Measurements from ENCODE around the gene CEP43. TPM values are rescaled to one million over a fixed set of nuclear protein-coding genes. Genes with fewer than 3 reads are reported as not detected.
"Not testable (repeated sequence)": the region's sequence is repeated elsewhere in the genome, so short reads cannot be mapped to it uniquely, and the experiment has no call there.

Gene CEP43, protein sequence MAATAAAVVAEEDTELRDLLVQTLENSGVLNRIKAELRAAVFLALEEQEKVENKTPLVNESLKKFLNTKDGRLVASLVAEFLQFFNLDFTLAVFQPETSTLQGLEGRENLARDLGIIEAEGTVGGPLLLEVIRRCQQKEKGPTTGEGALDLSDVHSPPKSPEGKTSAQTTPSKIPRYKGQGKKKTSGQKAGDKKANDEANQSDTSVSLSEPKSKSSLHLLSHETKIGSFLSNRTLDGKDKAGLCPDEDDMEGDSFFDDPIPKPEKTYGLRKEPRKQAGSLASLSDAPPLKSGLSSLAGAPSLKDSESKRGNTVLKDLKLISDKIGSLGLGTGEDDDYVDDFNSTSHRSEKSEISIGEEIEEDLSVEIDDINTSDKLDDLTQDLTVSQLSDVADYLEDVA
- 9.1 TPM for total RNA-seq

GRCh38 chr6:166999145-166999883 lies at the start of gene CEP43:
Gene CEP43, plus strand, starts transcription at chr6:166999397. Its CDS starts 16 bp downstream, at chr6:166999413.
- Histone ChIP-seq H3K4me3 (peak within 1 kb of the TSS; percentile 95 to 96), H3K27me3 (no peaks in the 10 kb centered on the region), H3K27ac (peak within 1 kb of the TSS; percentile 74), H3K4me1 (peaks cover 37% of the 10 kb centered on the region), H3K9me3 (no peaks in the 10 kb centered on the region), H3K36me3 (no peaks in the 10 kb centered on the region)
- TF ChIP-seq POLR2AphosphoS5 (IDR thresholded peaks at IDR 0.05; ENCODE audit: insufficient read depth in 1 of 2, low read depth in 1 of 2) (peak; percentile 10 to 30), POLR2A (IDR thresholded peaks at IDR 0.05) (no peak), CTCF (IDR thresholded peaks at IDR 0.05) (no peak)
- peak in 1 of 2 donors; percentile 92 for DNase-seq (ENCODE audit: extremely low spot score in 2 of 2)
- intact Hi-C loops (cut with DNase I), result no loop called here

DNA sequence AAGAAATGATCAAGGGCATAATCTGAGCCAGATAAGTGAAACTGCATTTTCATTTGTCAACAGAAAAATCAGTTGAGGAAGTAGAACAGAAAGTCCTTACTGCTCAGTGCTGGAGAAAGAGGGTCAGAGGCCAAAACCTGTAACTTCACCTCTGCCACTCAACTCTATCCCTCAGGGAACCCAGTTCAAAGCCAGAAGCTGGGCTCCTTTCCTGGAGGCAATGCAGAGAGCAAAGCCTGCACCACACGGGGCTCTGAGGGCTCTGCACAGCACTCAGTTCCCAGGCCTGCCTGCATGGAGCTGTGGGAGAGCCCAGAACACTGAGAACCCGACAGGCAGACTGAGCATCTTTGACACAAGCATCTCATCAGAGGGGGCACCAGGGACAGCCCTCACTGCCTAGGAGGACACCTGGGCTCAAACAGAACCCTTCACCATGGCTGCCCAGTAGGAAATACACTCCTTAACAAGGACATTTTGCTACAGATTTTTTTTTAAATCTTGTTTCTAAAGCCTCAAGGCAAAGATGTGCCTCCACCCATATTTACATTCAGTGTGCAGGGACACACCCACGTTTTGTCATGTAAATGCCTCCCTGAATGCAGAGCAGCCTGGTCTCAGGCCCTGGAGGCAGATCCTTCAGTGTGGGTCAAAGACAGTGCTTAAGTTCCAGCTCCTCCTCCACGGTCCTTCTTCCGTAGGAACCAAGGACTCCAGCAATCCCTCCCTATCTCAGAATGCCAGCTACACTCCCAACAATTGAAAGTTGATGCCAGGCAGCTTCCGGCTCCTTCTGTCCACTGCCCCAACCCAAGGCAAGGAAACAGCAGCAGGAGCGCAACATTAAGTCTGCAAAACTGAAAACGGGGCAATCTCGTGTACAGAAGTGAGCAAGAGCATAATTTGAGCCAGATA lies 49.4 kb upstream of the CEP43 start:
- Histone ChIP-seq H3K9me3 (no peaks in the 10 kb centered on the region), H3K36me3 (peaks cover 0 to 14% of the 10 kb centered on the region in 2 donors), H3K4me3 (no peak overlapping the region), H3K4me1 (peaks cover 31% of the 10 kb centered on the region), H3K27me3 (no peaks in the 10 kb centered on the region), H3K27ac (no peak overlapping the region)
- intact Hi-C loops (cut with DNase I), result no loop called here
- no peak for DNase-seq (ENCODE audit: extremely low spot score in 2 of 2)
- no peak for TF ChIP-seq CTCF (IDR thresholded peaks at IDR 0.05)
- no peak for TF ChIP-seq POLR2AphosphoS5 (IDR thresholded peaks at IDR 0.05; ENCODE audit: insufficient read depth in 1 of 2, low read depth in 1 of 2)
- TF ChIP-seq POLR2A (IDR thresholded peaks at IDR 0.05), result no peak

DNA sequence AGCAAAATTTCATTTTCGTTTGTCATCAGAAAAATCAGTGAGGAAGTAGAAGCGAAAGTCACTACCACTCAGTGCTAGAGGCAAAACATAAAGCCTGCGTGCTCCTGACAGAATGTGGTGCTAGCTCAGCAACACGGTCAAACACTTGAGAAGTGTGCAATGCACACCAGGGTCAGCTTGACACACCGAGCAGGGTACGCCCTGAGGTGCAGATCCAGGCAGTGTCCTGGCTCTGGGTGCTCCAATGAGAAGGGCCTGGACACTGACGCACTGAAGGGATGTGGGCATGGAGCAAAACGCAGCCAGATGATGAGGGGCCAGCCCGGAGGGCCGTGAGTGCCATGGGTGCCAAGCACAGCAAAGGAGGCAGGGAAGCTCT lies 48.8 kb upstream of the CEP43 start:
- no peak for DNase-seq (ENCODE audit: extremely low spot score in 2 of 2)
- TF ChIP-seq POLR2AphosphoS5 (IDR thresholded peaks at IDR 0.05; ENCODE audit: insufficient read depth in 1 of 2, low read depth in 1 of 2), result no peak
- no peak for TF ChIP-seq POLR2A (IDR thresholded peaks at IDR 0.05)
- TF ChIP-seq CTCF (IDR thresholded peaks at IDR 0.05), result no peak
- Histone ChIP-seq H3K36me3 (peaks cover 0 to 14% of the 10 kb centered on the region in 2 donors), H3K27me3 (no peaks in the 10 kb centered on the region), H3K27ac (no peak overlapping the region), H3K4me3 (no peak overlapping the region), H3K9me3 (no peaks in the 10 kb centered on the region), H3K4me1 (peaks cover 35% of the 10 kb centered on the region)
- intact Hi-C loops (cut with DNase I), result no loop called here

DNA sequence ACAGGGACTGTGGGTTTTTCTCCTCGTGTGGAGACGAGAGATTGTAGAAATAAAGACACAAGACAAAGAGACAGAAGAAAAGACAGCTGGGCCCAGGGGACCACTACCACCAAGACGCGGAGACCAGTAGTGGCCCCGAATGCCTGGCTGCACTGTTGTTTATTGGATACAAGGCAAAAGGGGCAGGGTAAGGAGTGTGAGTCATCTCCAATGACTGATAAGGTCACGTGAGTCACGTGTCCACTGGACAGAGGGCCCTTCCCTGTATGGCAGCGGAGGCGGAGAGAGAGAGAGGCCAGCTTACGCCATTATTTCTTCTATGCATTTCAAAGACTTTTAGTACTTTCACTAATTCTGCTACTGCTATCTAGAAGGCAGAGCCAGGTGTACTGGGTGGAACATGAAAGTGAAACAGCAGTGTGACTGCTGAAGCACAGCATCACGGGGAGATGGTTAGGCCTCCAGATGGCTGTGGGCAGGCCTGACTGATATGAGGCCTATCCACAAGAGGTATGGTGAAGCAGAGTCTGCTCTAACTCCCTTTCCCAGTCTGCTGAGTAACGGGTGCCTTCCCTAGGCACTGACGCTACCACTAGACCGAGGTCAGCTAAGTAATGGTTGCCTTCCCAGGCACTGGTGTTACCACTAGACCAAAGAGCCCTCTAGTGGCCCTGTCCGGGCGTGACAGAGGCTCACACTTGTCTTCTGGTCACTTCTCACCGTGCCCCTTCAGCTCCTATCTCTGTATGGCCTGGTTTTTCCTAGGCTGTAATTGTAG lies 48.1 kb upstream of the CEP43 start:
- Histone ChIP-seq H3K36me3 (peaks cover 0 to 14% of the 10 kb centered on the region in 2 donors), H3K4me3 (peak overlapping the region in 1 of 2 donors; percentile 9), H3K4me1 (peaks cover 41% of the 10 kb centered on the region)
- intact Hi-C loops (cut with DNase I); H3K27me3 ChIP-seq; DNase-seq (ENCODE audit: extremely low spot score in 2 of 2); H3K27ac ChIP-seq; H3K9me3 ChIP-seq: not testable (repeated sequence)
- TF ChIP-seq CTCF (IDR thresholded peaks at IDR 0.05), result peak in 1 of 3 experiments; percentile 56

Measured in vagina (tissue), 2 donors.